GM21529 (cell line): ENCODE data around the gene CYP8B1.
"Not testable (repeated sequence)": the region's sequence is repeated elsewhere in the genome, so short reads cannot be mapped to it uniquely, and the experiment has no call there.

Source experiments
- ATAC-seq: cut with Tn5 transposase; IDR thresholded peaks from one replicate; pipeline ENCODE4 v1.9.1; 2021; ENCODE audit not compliant: unreplicated experiment

CYP8B1 gene

GRCh38 chr3:42887084-42887483 is 11.4 kb upstream of the CYP8B1 start:
- ATAC-seq, result no peak

GRCh38 chr3:42886294-42886822 is 10.7 kb upstream of the CYP8B1 start:
- no peak for ATAC-seq

GRCh38 chr3:42884324-42884723 is 8.6 kb upstream of the CYP8B1 start:
- ATAC-seq, result no peak

- ATAC-seq, result not testable (repeated sequence)
Observed at GRCh38 chr3:42883251-42883930, 7.7 kb upstream of the CYP8B1 start.

- peak; percentile 98 for ATAC-seq
Observed at GRCh38 chr3:42880601-42881451, 5.1 kb upstream of the CYP8B1 start.

GRCh38 chr3:42880183-42880582 is 4.5 kb upstream of the CYP8B1 start:
- ATAC-seq, result no peak

- no peak for ATAC-seq
Observed at GRCh38 chr3:42877881-42878280, 2.2 kb upstream of the CYP8B1 start.

GRCh38 chr3:42876940-42877720 is 1.5 kb upstream of the CYP8B1 start:
- ATAC-seq, result no peak

GRCh38 chr3:42876401-42876800 is 722 bp upstream of the CYP8B1 start:
- ATAC-seq, result no peak

GRCh38 chr3:42874749-42875148 is 930 bp downstream of the CYP8B1 start:
- no peak for ATAC-seq

GRCh38 chr3:42873221-42873982 is 2.3 kb downstream of the CYP8B1 start:
- ATAC-seq, result no peak

- no peak for ATAC-seq
Observed at GRCh38 chr3:42872718-42873117, 3.0 kb downstream of the CYP8B1 start.

GRCh38 chr3:42871592-42872196 is 4.0 kb downstream of the CYP8B1 start:
- ATAC-seq, result no peak

GRCh38 chr3:42868841-42869240 is 6.8 kb downstream of the CYP8B1 start:
- ATAC-seq, result no peak

GRCh38 chr3:42867138-42867537 is 8.5 kb downstream of the CYP8B1 start:
- ATAC-seq, result no peak

GRCh38 chr3:42865256-42865655 is 10.4 kb downstream of the CYP8B1 start:
- ATAC-seq, result no peak

- no peak for ATAC-seq
Observed at GRCh38 chr3:42864321-42864950, 11.2 kb downstream of the CYP8B1 start.

GRCh38 chr3:42856544-42856943 is 19.1 kb downstream of the CYP8B1 start:
- ATAC-seq, result no peak

GRCh38 chr3:42855547-42856380 is 19.9 kb downstream of the CYP8B1 start:
- ATAC-seq, result no peak
